ENCODE data around the gene MYL10.
A peak's percentile ranks its signal among the peaks of the same experiment; 100 is the strongest.
"Not testable (repeated sequence)": the region's sequence is repeated elsewhere in the genome, so short reads cannot be mapped to it uniquely, and the experiment has no call there.

The MYL10 gene

GRCh38 chr7:101618207-101618839, 10.8 kb downstream of the MYL10 start:
- DNase-seq: no peak

GRCh38 chr7:101617451-101618206, 11.5 kb downstream of the MYL10 start:
- DNase-seq: no peak

GRCh38 chr7:101615446-101615845, 13.7 kb downstream of the MYL10 start:
- DNase-seq: no peak

GRCh38 chr7:101614939-101615302, 14.2 kb downstream of the MYL10 start:
- no peak for DNase-seq

DNA sequence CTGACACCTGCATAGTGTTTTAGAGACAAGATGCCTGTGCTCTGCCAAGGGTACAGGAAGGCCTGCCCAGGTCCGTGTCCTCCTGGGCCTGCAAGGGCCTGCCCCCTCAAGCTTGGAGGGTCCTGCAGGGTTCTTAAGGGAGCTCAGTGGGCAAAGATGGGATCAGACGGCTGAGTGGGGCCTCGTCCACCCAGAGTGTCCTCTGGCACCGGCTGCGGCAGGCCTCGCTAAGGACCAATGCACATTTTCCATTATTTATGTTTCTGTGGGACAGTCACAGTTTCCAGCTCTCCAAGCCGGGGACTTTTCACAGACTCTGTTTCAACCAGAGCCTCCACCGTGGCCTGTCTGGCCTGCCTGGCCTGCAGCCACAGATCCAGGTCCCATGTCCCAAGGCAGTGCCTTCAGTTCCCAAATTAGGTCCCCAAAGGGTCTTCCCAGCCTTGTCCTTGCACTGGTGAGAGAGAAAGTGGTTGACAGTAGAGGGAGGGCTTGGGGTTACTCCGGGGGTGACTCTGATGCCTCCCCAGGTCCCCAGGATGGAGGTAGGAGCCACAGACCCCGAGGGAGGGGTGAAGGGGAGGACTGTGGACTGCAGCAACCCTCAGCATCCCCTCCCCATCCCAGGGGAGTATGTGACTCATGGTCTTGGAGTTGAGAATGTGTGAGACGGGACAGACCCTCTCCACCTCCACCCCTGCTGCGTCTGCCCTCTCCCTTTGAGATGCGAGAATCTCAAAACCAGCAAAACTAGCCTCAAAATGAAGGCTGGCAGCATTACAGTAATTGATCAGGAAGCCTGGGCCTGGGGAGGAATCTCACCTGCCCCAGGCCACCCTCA, 14.8 kb downstream of the MYL10 start:
- no peak for DNase-seq

- no peak for DNase-seq
These were observed 16.1 kb downstream of the MYL10 start for GRCh38 chr7:101612885-101613515.

DNA sequence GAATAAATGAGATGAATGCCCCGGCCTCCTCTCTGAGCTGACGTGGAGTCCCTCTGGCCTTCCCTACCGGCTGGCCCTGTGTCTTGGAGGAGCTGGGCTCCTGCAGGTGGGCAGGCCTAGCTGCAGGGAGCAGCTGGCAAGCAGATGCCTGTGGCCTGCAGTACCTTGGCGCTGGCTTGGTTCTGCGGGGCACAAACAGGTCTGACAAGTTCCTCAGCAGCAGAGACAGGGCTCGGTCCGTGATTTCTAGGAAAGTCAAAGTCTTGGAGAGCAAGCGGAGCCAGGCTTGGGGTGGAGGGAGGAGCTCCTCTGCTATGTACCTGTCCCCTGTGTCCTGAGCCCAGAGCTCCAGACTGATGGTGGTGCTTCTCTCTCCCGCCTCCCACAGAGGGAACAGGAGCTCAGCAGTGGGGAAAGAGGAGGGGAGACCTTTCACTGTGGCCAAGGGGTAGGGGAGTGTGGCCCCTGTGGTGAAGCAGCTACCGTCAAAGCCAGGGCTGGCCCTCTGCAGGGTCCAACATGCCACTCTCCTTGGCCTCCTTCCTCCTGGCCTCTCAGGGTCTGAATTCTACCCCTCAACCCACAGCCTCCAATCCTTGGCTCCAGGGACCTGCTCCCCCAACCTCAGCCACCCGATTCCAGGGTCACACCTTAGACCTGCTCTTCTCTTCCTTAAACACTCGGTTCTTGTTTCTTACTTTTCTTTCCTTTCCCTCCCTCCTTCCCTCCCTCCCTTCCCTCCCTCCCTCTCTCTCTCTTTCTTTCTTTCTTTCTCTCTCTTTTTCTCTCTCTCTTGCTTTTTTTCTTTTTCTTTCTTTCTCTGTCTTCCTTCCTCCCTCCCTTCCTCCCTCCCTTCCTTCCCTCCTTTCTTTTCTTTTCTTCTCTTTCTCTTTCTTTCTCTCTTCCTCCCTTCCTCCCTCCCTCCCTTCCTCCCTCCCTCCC, 20.1 kb downstream of the MYL10 start:
- no peak for DNase-seq

DNA sequence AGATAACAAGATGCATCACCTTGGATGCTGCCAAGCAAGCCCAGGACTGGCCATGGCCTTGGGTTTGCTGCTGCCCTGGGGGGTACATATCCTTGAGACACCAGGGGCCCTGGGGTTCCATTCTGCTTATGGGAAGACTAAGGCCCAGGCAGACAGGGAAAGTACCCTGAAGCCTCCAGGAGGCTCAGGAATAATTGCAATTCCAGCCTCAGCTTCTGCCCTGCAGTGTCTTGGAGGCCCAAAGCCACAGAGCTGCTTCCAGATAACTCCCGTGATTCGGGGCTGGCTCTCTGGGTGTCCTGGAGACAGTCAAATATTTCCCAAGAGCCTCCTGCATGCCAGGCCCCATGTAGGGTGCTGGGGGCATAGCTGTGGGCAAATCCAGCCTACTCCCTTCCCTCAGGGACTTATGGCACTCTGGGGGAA, 22.6 kb downstream of the MYL10 start:
- no peak for DNase-seq

GRCh38 chr7:101605611-101606497, 23.2 kb downstream of the MYL10 start:
- no peak for DNase-seq

GRCh38 chr7:101604934-101605332, 24.2 kb downstream of the MYL10 start:
- not testable (repeated sequence) for DNase-seq

- no peak for DNase-seq
These were observed 24.7 kb downstream of the MYL10 start for GRCh38 chr7:101604331-101604933.

GRCh38 chr7:101602484-101603241, 26.4 kb downstream of the MYL10 start:
- peak; percentile 93 for DNase-seq

DNA sequence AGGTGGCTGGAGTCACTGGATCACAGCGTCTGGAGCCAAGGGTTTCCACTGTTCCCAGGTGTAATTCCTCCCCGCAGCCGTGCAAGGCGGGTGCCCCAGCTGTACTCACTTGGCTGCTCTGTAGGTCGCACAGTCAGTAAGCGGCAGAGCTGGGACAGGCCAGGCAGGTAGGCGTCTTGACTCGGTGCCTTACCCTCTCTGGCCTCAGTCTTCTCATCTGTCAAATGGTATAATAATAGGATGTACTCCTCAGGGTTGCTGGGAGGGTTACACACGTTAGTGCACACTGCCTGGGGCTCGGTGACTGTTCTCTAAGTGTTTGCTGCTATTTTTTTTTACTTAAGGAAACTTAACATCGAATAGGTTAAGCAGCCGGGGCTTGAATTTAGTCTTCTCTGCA, 27.0 kb downstream of the MYL10 start:
- DNase-seq: no peak

DNA sequence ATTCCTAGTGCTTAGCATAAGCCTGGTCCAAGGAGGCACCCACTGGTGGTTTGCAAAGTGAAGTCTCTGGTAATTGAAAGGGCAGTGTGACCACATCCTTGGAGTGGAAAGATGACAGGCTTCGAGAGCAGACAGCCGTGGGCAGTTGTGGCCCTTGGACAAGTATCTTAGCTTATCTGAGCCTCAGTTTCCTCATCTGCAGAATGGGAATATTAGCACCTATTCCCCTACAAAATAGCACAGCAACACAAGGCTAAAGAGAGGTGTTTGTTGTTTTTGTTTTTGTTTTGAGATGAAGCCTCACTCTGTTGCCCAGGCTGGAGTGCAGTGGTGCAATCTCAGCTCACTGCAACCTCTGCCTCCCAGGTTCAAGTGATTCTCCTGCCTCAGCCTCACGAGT, 29.3 kb downstream of the MYL10 start:
- no peak for DNase-seq

GRCh38 chr7:101598986-101599771, 29.9 kb downstream of the MYL10 start:
- no peak for DNase-seq

- DNase-seq: no peak
These were observed 30.6 kb downstream of the MYL10 start for GRCh38 chr7:101598422-101598985.

- DNase-seq: no peak
These were observed 31.2 kb downstream of the MYL10 start for GRCh38 chr7:101597941-101598340.

DNA sequence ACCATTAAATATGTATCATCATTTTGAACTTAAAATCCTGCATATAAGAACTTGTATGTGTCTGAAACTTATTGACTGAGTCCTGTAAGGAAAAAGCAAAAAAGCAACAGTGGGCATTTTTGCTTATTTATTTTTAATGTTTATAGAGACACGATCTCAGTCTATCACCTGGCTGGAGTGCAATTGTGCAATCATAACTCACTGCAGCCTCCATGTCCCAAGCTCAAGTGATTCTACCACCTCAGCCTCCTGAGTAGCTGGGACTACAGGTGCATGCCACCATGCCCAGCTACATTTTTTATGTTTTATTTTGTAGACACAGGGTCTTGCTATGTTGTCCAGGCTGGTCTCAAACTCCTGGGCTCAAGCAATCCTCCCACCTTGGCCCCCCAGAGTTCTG, 32.2 kb downstream of the MYL10 start:
- DNase-seq: no peak
